HEK293 (cell line): ENCODE measurements around the gene MTMR3.

Source experiments
- CTCF ChIA-PET: fragments of 350-600 bp; formaldehyde crosslinking; extraction: SDS; loops from one replicate; lab custom pipeline; 2021; ENCODE audit warnings: antibody characterized with exemption; lab: Yijun Ruan, JAX
- POLR2A ChIA-PET: fragments of 300-600 bp; formaldehyde crosslinking; extraction: SDS; loops from one replicate; lab custom pipeline; 2020; ENCODE audit warnings: antibody characterized with exemption, inconsistent platforms; lab: Yijun Ruan, JAX
- H3K27ac ChIP-seq: fragments of 200-500 bp; sonication (Bioruptor generic); 2 replicates; pipeline ENCODE4 v1.5.1; 2014; ENCODE audit warnings: low read depth, low read length, control low read depth, inconsistent platforms; ENCODE audit errors: extremely low read depth
- H3K36me3 ChIP-seq, 2 experiments: fragments of 200-500 bp in 1 of 2; sonication (Bioruptor generic) in 1 of 2; 1 replicate in 1 of 2; 2 replicates in 1 of 2; pipeline ENCODE4 v1.5.1; 2014 to 2017; ENCODE audit warnings: inconsistent platforms in 2 of 2, low read length in 2 of 2; ENCODE audit not compliant: control insufficient read depth in 2 of 2, insufficient read depth in 1 of 2
- H3K4me1 ChIP-seq: fragments of 200-500 bp; sonication (Bioruptor generic); 2 replicates; pipeline ENCODE4 v1.5.1; 2014; ENCODE audit warnings: mild to moderate bottlenecking, low read length, inconsistent platforms; ENCODE audit not compliant: control insufficient read depth, insufficient read depth
- H3K4me3 ChIP-seq: 2 replicates; pipeline ENCODE4 v1.5.1; 2011; ENCODE audit warnings: low read depth, mild to moderate bottlenecking, control low read depth, low read length, moderate library complexity
- H3K9me3 ChIP-seq: fragments of 200-500 bp; sonication (Bioruptor generic); 2 replicates; pipeline ENCODE4 v1.5.1; 2014; ENCODE audit warnings: low read depth, low read length, inconsistent platforms; ENCODE audit not compliant: control insufficient read depth, insufficient read depth
- BCL11B ChIP-seq: fragments of 450-650 bp; formaldehyde crosslinking; IDR thresholded peaks from 2 replicates; pipeline ENCODE4 v1.5.1; 2016; ENCODE audit warnings: low read depth, missing biosample characterization, missing genetic modification characterization
- GLI4 ChIP-seq: fragments of 450-650 bp; formaldehyde crosslinking; IDR thresholded peaks from 2 replicates; pipeline ENCODE4 v1.5.1; 2016; ENCODE audit warnings: missing biosample characterization, missing genetic modification characterization
- GLIS2 ChIP-seq: fragments of 450-650 bp; formaldehyde crosslinking; IDR thresholded peaks from 2 replicates; pipeline ENCODE4 v1.5.1; 2016; ENCODE audit warnings: missing biosample characterization, missing genetic modification characterization
- INSM2 ChIP-seq: fragments of 450-650 bp; formaldehyde crosslinking; IDR thresholded peaks from 2 replicates; pipeline ENCODE4 v1.5.1; 2016; ENCODE audit warnings: missing biosample characterization, missing genetic modification characterization
- OSR2 ChIP-seq: fragments of 450-650 bp; formaldehyde crosslinking; IDR thresholded peaks from 2 replicates; pipeline ENCODE4 v1.5.1; 2016; ENCODE audit warnings: missing biosample characterization, missing genetic modification characterization
- PBX3 ChIP-seq: sonication (generic); formaldehyde crosslinking; IDR thresholded peaks from 2 replicates; pipeline ENCODE4 v1.8.1; 2022; ENCODE audit warnings: mild to moderate bottlenecking, moderate library complexity, missing genetic modification reagents
- PRDM1 ChIP-seq: fragments of 450-650 bp; formaldehyde crosslinking; IDR thresholded peaks from 2 replicates; pipeline ENCODE4; 2016; ENCODE audit warnings: missing biosample characterization, missing genetic modification characterization
- ZBTB10 ChIP-seq: fragments of 450-650 bp; formaldehyde crosslinking; IDR thresholded peaks from 2 replicates; pipeline ENCODE4 v1.5.1; 2016; ENCODE audit warnings: missing biosample characterization, missing genetic modification characterization
- ZBTB20 ChIP-seq: fragments of 450-650 bp; formaldehyde crosslinking; IDR thresholded peaks from 2 replicates; pipeline ENCODE4 v1.5.1; 2016; ENCODE audit warnings: missing biosample characterization, missing genetic modification characterization
- ZBTB44 ChIP-seq: fragments of 450-650 bp; IDR thresholded peaks from 2 replicates; pipeline ENCODE4 v1.5.1; 2018; ENCODE audit warnings: missing biosample characterization, mild to moderate bottlenecking, missing genetic modification characterization
- ZFP3 ChIP-seq: fragments of 450-650 bp; formaldehyde crosslinking; IDR thresholded peaks from 2 replicates; pipeline ENCODE4 v1.5.1; 2016; ENCODE audit warnings: low read depth, missing biosample characterization, missing genetic modification characterization
- ZNF121 ChIP-seq: fragments of 450-650 bp; formaldehyde crosslinking; IDR thresholded peaks from 2 replicates; pipeline ENCODE4 v1.5.1; 2016; ENCODE audit warnings: missing biosample characterization, missing genetic modification characterization
- ZNF221 ChIP-seq: fragments of 450-650 bp; formaldehyde crosslinking; IDR thresholded peaks from 2 replicates; pipeline ENCODE4 v1.5.1; 2017; ENCODE audit warnings: missing biosample characterization, missing genetic modification characterization, borderline replicate concordance
- ZNF24 ChIP-seq: fragments of 450-650 bp; formaldehyde crosslinking; IDR thresholded peaks from 2 replicates; pipeline ENCODE4 v1.5.1; 2016; ENCODE audit warnings: missing biosample characterization, missing genetic modification characterization
- ZNF394 ChIP-seq: fragments of 450-650 bp; formaldehyde crosslinking; IDR thresholded peaks from 2 replicates; pipeline ENCODE4 v1.5.1; 2016; ENCODE audit warnings: missing biosample characterization, missing genetic modification characterization, mild to moderate bottlenecking, moderate library complexity, borderline replicate concordance
- ZNF623 ChIP-seq: fragments of 450-650 bp; formaldehyde crosslinking; IDR thresholded peaks from 2 replicates; pipeline ENCODE4 v1.5.1; 2016; ENCODE audit warnings: missing biosample characterization, missing genetic modification characterization

The MTMR3 gene

DNA sequence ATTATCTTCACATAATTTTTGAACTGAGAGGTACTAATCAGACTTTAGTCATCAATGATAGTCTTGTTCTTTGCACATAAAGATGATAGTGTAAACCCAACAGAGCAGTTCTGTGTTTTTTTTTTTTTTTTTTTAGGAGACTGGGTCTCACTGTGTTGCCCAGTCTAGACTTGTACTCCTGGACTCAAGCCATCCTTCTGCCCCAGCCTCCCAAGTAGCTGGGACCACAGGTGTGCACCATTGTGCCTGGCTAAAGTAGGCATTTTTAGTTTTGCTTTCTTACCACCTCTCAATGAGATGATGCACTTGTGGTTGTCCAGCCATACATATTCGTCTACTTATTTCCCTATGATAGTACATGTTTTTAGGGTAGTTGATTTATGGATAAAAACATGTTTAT is 50.6 kb downstream of the MTMR3 start:
- Histone ChIP-seq H3K9me3 (no peaks in the 10 kb centered on the region), H3K4me1 (peaks cover 5% of the 10 kb centered on the region; the same call in 1 of the 2 replicates), H3K4me3 (no peak overlapping the region), H3K36me3 (no peaks in the 10 kb centered on the region), H3K27ac (no peak overlapping the region)
- ChIA-PET POLR2A (no interaction called here), CTCF (interaction anchor here (1.2 to 1.4 kb wide), 2 partner anchors 71 to 355 kb away, joined by 3 read pairs; partner anchors contain the start of gene CASTOR1)
- TF ChIP-seq GLIS2: no peak
- TF ChIP-seq ZNF623 (tag by site-specific recombination): no peak
- TF ChIP-seq INSM2: no peak
- no peak for TF ChIP-seq PRDM1 (tag by site-specific recombination)
- no peak for TF ChIP-seq PBX3 (CRISPR knock-in tag)
- no peak for TF ChIP-seq ZFP3 (tag by site-specific recombination)
- TF ChIP-seq ZNF121: peak; percentile 80; the same call in 1 of the 2 replicates
- no peak for TF ChIP-seq ZNF24 (tag by site-specific recombination)

GRCh38 chr22:29934596-29934995 is 51.6 kb downstream of the MTMR3 start:
- Histone ChIP-seq H3K36me3 (no peaks in the 10 kb centered on the region), H3K27ac (no peak overlapping the region), H3K4me1 (peaks cover 5% of the 10 kb centered on the region; the same call in 1 of the 2 replicates), H3K4me3 (no peak overlapping the region), H3K9me3 (no peaks in the 10 kb centered on the region)
- no peak for TF ChIP-seq GLI4 (tag by site-specific recombination)
- TF ChIP-seq BCL11B (tag by site-specific recombination): no peak
- TF ChIP-seq ZNF394: no peak
- no peak for TF ChIP-seq OSR2 (tag by site-specific recombination)
- TF ChIP-seq ZBTB10: no peak
- TF ChIP-seq ZNF221 (tag by site-specific recombination): no peak
- TF ChIP-seq ZBTB20 (tag by site-specific recombination): no peak
- TF ChIP-seq ZBTB44 (tag by site-specific recombination): no peak
- CTCF ChIA-PET: interaction anchor here (0.6 to 1.4 kb wide), 3 partner anchors 15 to 354 kb away, joined by 3 read pairs; partner anchors contain the start of gene CASTOR1
- POLR2A ChIA-PET: no interaction called here
